Mesenchymal stem cell (in vitro differentiated cells and primary cell): ENCODE results near the gene UNC13D.

Experiments
- DNase-seq: peaks from one replicate; pipeline ENCODE4 v3.0.0-alpha.2; 2013
- H2AFZ ChIP-seq: one replicate; pipeline ENCODE4 v1.6.1; 2013; ENCODE audit warnings: low read depth, mild to moderate bottlenecking, control low read depth, inconsistent platforms, low read length, moderate library complexity
- H2AK5ac ChIP-seq: 2 replicates; pipeline ENCODE4 v1.6.1; 2013; ENCODE audit warnings: low read length, moderate library complexity, mild to moderate bottlenecking, inconsistent platforms; ENCODE audit not compliant: severe bottlenecking
- H2BK120ac ChIP-seq: one replicate; pipeline ENCODE4 v1.6.1; 2013; ENCODE audit warnings: low read depth, mild to moderate bottlenecking, inconsistent platforms, low read length, moderate library complexity
- H2BK12ac ChIP-seq, 2 experiments: one replicate each; pipeline ENCODE4 v1.6.1; 2013; ENCODE audit warnings: inconsistent platforms in 2 of 2, low read length in 2 of 2, mild to moderate bottlenecking in 2 of 2, moderate library complexity in 2 of 2, control low read depth in 1 of 2
- H2BK15ac ChIP-seq: one replicate; pipeline ENCODE4 v1.6.1; 2013; ENCODE audit warnings: mild to moderate bottlenecking, low read depth, inconsistent platforms; ENCODE audit not compliant: poor library complexity, severe bottlenecking
- H2BK5ac ChIP-seq: 2 replicates; pipeline ENCODE4 v1.6.1; 2013; ENCODE audit warnings: low read depth, mild to moderate bottlenecking, low read length, control low read depth, inconsistent platforms; ENCODE audit not compliant: poor library complexity, severe bottlenecking
- H3K14ac ChIP-seq, 2 experiments: one replicate each; pipeline ENCODE4 v1.6.1; 2013; ENCODE audit warnings: inconsistent platforms in 2 of 2, low read length in 2 of 2, control low read depth in 1 of 2, mild to moderate bottlenecking in 1 of 2, moderate library complexity in 1 of 2
- H3K18ac ChIP-seq, 2 experiments: one replicate each; pipeline ENCODE4 v1.6.1; 2013; ENCODE audit warnings: inconsistent platforms in 2 of 2, low read length in 2 of 2, control low read depth in 1 of 2, low read depth in 1 of 2, mild to moderate bottlenecking in 1 of 2
- H3K23ac ChIP-seq, 2 experiments: one replicate each; pipeline ENCODE4 v1.6.1; 2013; ENCODE audit warnings: inconsistent platforms in 2 of 2, low read length in 2 of 2, mild to moderate bottlenecking in 2 of 2, moderate library complexity in 2 of 2, control low read depth in 1 of 2
- H3K27ac ChIP-seq: 2 replicates; pipeline ENCODE4 v1.5.1; 2013; ENCODE audit warnings: mild to moderate bottlenecking, moderate library complexity, low read length, control low read depth, inconsistent platforms; ENCODE audit not compliant: poor library complexity, severe bottlenecking
- H3K27me3 ChIP-seq, 2 experiments: 2 replicates each; pipeline versions ENCODE4 v1.6.1 to v1.7.0; 2013; ENCODE audit warnings: low read length in 2 of 2, mild to moderate bottlenecking in 2 of 2, moderate library complexity in 2 of 2, control low read depth in 1 of 2, inconsistent platforms in 1 of 2; ENCODE audit not compliant: control insufficient read depth in 1 of 2, insufficient read depth in 1 of 2
- H3K36me3 ChIP-seq, 2 experiments: 2 replicates each; pipeline versions ENCODE4 v1.6.1 to v1.7.0; 2013; ENCODE audit warnings: low read length in 2 of 2, control low read depth in 1 of 2, inconsistent platforms in 1 of 2, low read depth in 1 of 2, mild to moderate bottlenecking in 1 of 2; ENCODE audit not compliant: insufficient read depth in 2 of 2, control insufficient read depth in 1 of 2
- H3K4ac ChIP-seq, 2 experiments: one replicate each; pipeline ENCODE4 v1.6.1; 2013; ENCODE audit warnings: inconsistent platforms in 2 of 2, low read length in 2 of 2, mild to moderate bottlenecking in 2 of 2, moderate library complexity in 2 of 2, control low read depth in 1 of 2, low read depth in 1 of 2
- H3K4me1 ChIP-seq: 2 replicates; pipeline ENCODE4 v1.6.1; 2013; ENCODE audit warnings: low read depth, low read length, control low read depth; ENCODE audit not compliant: control insufficient read depth, insufficient read depth
- H3K4me2 ChIP-seq: 2 replicates; pipeline ENCODE4 v1.6.1; 2013; ENCODE audit warnings: low read length, mild to moderate bottlenecking, inconsistent platforms; ENCODE audit not compliant: poor library complexity, severe bottlenecking
- H3K4me3 ChIP-seq, 2 experiments: 2 replicates each; pipeline versions ENCODE4 v1.5.1 to v1.7.0; 2013; ENCODE audit warnings: low read length in 2 of 2, mild to moderate bottlenecking in 2 of 2, control low read depth in 1 of 2, low read depth in 1 of 2; ENCODE audit not compliant: insufficient read depth in 1 of 2
- H3K79me1 ChIP-seq: replicated peaks from 2 replicates; pipeline ENCODE4 v1.6.1; 2013; ENCODE audit warnings: mild to moderate bottlenecking, control low read depth, low read length, inconsistent platforms; ENCODE audit not compliant: poor library complexity, severe bottlenecking
- H3K9ac ChIP-seq: 2 replicates; pipeline ENCODE4 v1.7.0; 2013; ENCODE audit warnings: mild to moderate bottlenecking, low read length, moderate library complexity
- H3K9me3 ChIP-seq: 2 replicates; pipeline ENCODE4 v1.7.0; 2013; ENCODE audit warnings: mild to moderate bottlenecking, low read length; ENCODE audit not compliant: control insufficient read depth
- H4K8ac ChIP-seq: one replicate; pipeline ENCODE4 v1.6.1; 2013; ENCODE audit warnings: inconsistent platforms, mild to moderate bottlenecking, low read length, moderate library complexity
- H4K91ac ChIP-seq: one replicate; pipeline ENCODE4 v1.6.1; 2013; ENCODE audit warnings: mild to moderate bottlenecking, low read length, inconsistent platforms
- WGBS: methylation state at CpG from one replicate; pipeline ENCODE4 v1.1.7; 2013; ENCODE audit warnings: mixed read lengths; 5-methylcytosine and 5-hydroxymethylcytosine counted together

The UNC13D gene

GRCh38 chr17:75820094-75821080 lies 23.8 kb downstream of the UNC13D start:
- WGBS, result 86% methylated on average over 21 of the region's 21 CpGs
- H3K4me1 ChIP-seq, result peaks cover under 1% of the 10 kb centered on the region
- peaks cover 20% of the 10 kb centered on the region for H3K79me1 ChIP-seq
- H3K4me2 ChIP-seq, result no peak overlapping the region
- no peak overlapping the region for H3K14ac ChIP-seq
- H3K18ac ChIP-seq, result no peak overlapping the region
- no peak overlapping the region for H2BK12ac ChIP-seq
- no peak overlapping the region for H3K27ac ChIP-seq
- H3K9me3 ChIP-seq, result no peaks in the 10 kb centered on the region
- H2AK5ac ChIP-seq, result no peak overlapping the region
- DNase-seq, result no peak
- no peak overlapping the region for H2BK15ac ChIP-seq
- H2AFZ ChIP-seq, result no peak overlapping the region
- H3K36me3 ChIP-seq, result peaks cover 89 to 93% of the 10 kb centered on the region in 2 experiments
- no peak overlapping the region for H4K8ac ChIP-seq
- no peak overlapping the region for H3K9ac ChIP-seq
- H3K23ac ChIP-seq, result no peak overlapping the region
- H4K91ac ChIP-seq, result no peak overlapping the region
- H2BK120ac ChIP-seq, result no peak overlapping the region
- no peak overlapping the region for H3K4me3 ChIP-seq
- H3K27me3 ChIP-seq, result no peaks in the 10 kb centered on the region
- H2BK5ac ChIP-seq, result no peak overlapping the region
- H3K4ac ChIP-seq, result no peak overlapping the region

- H3K18ac ChIP-seq, result no peak overlapping the region
- DNase-seq, result no peak
- no peak overlapping the region for H3K4me2 ChIP-seq
- no peak overlapping the region for H3K4me3 ChIP-seq
- H2BK120ac ChIP-seq, result no peak overlapping the region
- H3K27me3 ChIP-seq, result no peaks in the 10 kb centered on the region
- H2BK15ac ChIP-seq, result no peak overlapping the region
- H3K9me3 ChIP-seq, result no peaks in the 10 kb centered on the region
- H3K4ac ChIP-seq, result no peak overlapping the region
- no peak overlapping the region for H3K27ac ChIP-seq
- peaks cover 20% of the 10 kb centered on the region for H3K79me1 ChIP-seq
- no peak overlapping the region for H2BK5ac ChIP-seq
- peaks cover 7% of the 10 kb centered on the region for H3K4me1 ChIP-seq
- H3K14ac ChIP-seq, result no peak overlapping the region
- no peak overlapping the region for H2AFZ ChIP-seq
- H4K8ac ChIP-seq, result no peak overlapping the region
- H2AK5ac ChIP-seq, result no peak overlapping the region
- H3K36me3 ChIP-seq, result peaks cover 87 to 89% of the 10 kb centered on the region in 2 experiments
- H4K91ac ChIP-seq, result no peak overlapping the region
- no peak overlapping the region for H2BK12ac ChIP-seq
- WGBS, result 97% methylated on average over 16 of the region's 16 CpGs
- no peak overlapping the region for H3K9ac ChIP-seq
- H3K23ac ChIP-seq, result no peak overlapping the region
Measured at GRCh38 chr17:75819678-75820077, 24.5 kb downstream of the UNC13D start.

- H4K8ac ChIP-seq, result no peak overlapping the region
- H3K4me3 ChIP-seq, result no peak overlapping the region
Measured at GRCh38 chr17:75819116-75819515, 25.1 kb downstream of the UNC13D start.

GRCh38 chr17:75818326-75818885 lies 25.8 kb downstream of the UNC13D start:
- Histone ChIP-seq H2AFZ (no peak overlapping the region), H3K23ac (no peak overlapping the region), H3K9ac (no peak overlapping the region), H4K8ac (no peak overlapping the region), H3K27ac (no peak overlapping the region), H3K79me1 (peaks cover 16% of the 10 kb centered on the region), H2BK5ac (no peak overlapping the region), H4K91ac (no peak overlapping the region), H3K4me1 (peaks cover 10% of the 10 kb centered on the region), H2BK12ac (no peak overlapping the region), H3K27me3 (no peaks in the 10 kb centered on the region), H3K4ac (no peak overlapping the region), H3K36me3 (peaks cover 85 to 86% of the 10 kb centered on the region in 2 experiments), H3K4me2 (no peak overlapping the region), H3K4me3 (no peak overlapping the region), H3K18ac (no peak overlapping the region), H2BK120ac (no peak overlapping the region), H3K9me3 (no peaks in the 10 kb centered on the region), H2AK5ac (no peak overlapping the region), H3K14ac (no peak overlapping the region), H2BK15ac (no peak overlapping the region)
- WGBS, result 98% methylated on average over 16 of the region's 16 CpGs
- DNase-seq, result no peak

More at GRCh38 chr17:75819116-75819515, 25.1 kb downstream of the UNC13D start:
- no peak overlapping the region for H3K23ac ChIP-seq
- H2AFZ ChIP-seq, result no peak overlapping the region
- no peak overlapping the region for H3K14ac ChIP-seq
- H2BK5ac ChIP-seq, result no peak overlapping the region
- H3K18ac ChIP-seq, result no peak overlapping the region
- H3K36me3 ChIP-seq, result peaks cover 85 to 86% of the 10 kb centered on the region in 2 experiments
- H3K79me1 ChIP-seq, result peaks cover 19% of the 10 kb centered on the region
- H3K9me3 ChIP-seq, result no peaks in the 10 kb centered on the region
- no peak overlapping the region for H3K4me2 ChIP-seq
- H2BK120ac ChIP-seq, result no peak overlapping the region
- no peak overlapping the region for H4K91ac ChIP-seq
- no peaks in the 10 kb centered on the region for H3K27me3 ChIP-seq
- no peak overlapping the region for H2AK5ac ChIP-seq
- no peak overlapping the region for H3K4ac ChIP-seq
- no peak overlapping the region for H2BK15ac ChIP-seq
- no peak overlapping the region for H3K9ac ChIP-seq
- H3K4me1 ChIP-seq, result peaks cover 10% of the 10 kb centered on the region
- no peak overlapping the region for H3K27ac ChIP-seq
- no peak for DNase-seq
- WGBS, result 91% methylated on average over 7 of the region's 7 CpGs
- no peak overlapping the region for H2BK12ac ChIP-seq
